Fibroblast of pulmonary artery (primary cell): ENCODE data around the gene NUBPL.
A peak's percentile ranks its signal among the peaks of the same experiment; 100 is the strongest.

Source experiments
- DNase-seq: peaks from one replicate; pipeline ENCODE4 v3.0.0-alpha.2; 2010; ENCODE audit warnings: low read depth
- H3K4me3 ChIP-seq: replicated peaks from 2 replicates; pipeline ENCODE4 v1.5.1; 2011; ENCODE audit warnings: low read depth, mild to moderate bottlenecking, control low read depth, low read length, moderate library complexity
- CTCF ChIP-seq: IDR thresholded peaks from 2 replicates; pipeline ENCODE4 v1.5.1; 2011; ENCODE audit warnings: mild to moderate bottlenecking, control low read depth, low read length, inconsistent platforms; ENCODE audit errors: missing control alignments

The NUBPL gene

GRCh38 chr14:31561155-31561846 is at the start of gene NUBPL:
Gene NUBPL, plus strand, starts transcription at chr14:31561404. Its CDS starts 36 bp downstream, at chr14:31561440.
- peak; percentile 97 for DNase-seq
- no peak for TF ChIP-seq CTCF

GRCh38 chr14:31527087-31527486 is 34.1 kb upstream of the NUBPL start:
- no peak overlapping the region for H3K4me3 ChIP-seq
- DNase-seq, result no peak
- no peak for TF ChIP-seq CTCF

More at GRCh38 chr14:31561155-31561846, at the start of gene NUBPL:
- H3K4me3 ChIP-seq, result peak within 1 kb of the TSS; percentile 84

- TF ChIP-seq CTCF, result no peak
- no peak overlapping the region for H3K4me3 ChIP-seq
- DNase-seq, result no peak
Measured at GRCh38 chr14:31527546-31527945, 33.7 kb upstream of the NUBPL start.

GRCh38 chr14:31529053-31529452 is 32.2 kb upstream of the NUBPL start:
- H3K4me3 ChIP-seq, result no peak overlapping the region
- TF ChIP-seq CTCF, result no peak
- peak; percentile 10 for DNase-seq

- H3K4me3 ChIP-seq, result no peak overlapping the region
- TF ChIP-seq CTCF, result no peak
- peak; percentile 17 for DNase-seq
Measured at GRCh38 chr14:31530136-31530535, 31.1 kb upstream of the NUBPL start.

GRCh38 chr14:31536201-31536960 is 24.8 kb upstream of the NUBPL start:
- no peak overlapping the region for H3K4me3 ChIP-seq
- DNase-seq, result no peak
- TF ChIP-seq CTCF, result no peak

- no peak for DNase-seq
- no peak for TF ChIP-seq CTCF
- H3K4me3 ChIP-seq, result no peak overlapping the region
Measured at GRCh38 chr14:31541702-31542101, 19.5 kb upstream of the NUBPL start.
